ENCODE data around the gene EID2.

EID2 gene

GRCh38 chr19:39539518-39540332 lies at the start of gene EID2:
TSS of gene EID2 (minus strand) at chr19:39540161. CDS start at chr19:39540079, 82 bp downstream.
- H3K4me3 ChIP-seq (ENCODE audit: low read depth, low read length): peak within 1 kb of the TSS; percentile 83
- peak; percentile 88 for TF ChIP-seq CTCF (IDR thresholded peaks at IDR 0.05; ENCODE audit: borderline replicate concordance, insufficient read depth, low read depth, low read length)

- TF ChIP-seq CTCF (IDR thresholded peaks at IDR 0.05; ENCODE audit: borderline replicate concordance, insufficient read depth, low read depth, low read length): no peak
- no peak overlapping the region for H3K4me3 ChIP-seq (ENCODE audit: low read depth, low read length)
These were observed 48.1 kb upstream of the EID2 start for GRCh38 chr19:39588066-39588465.

- TF ChIP-seq CTCF (IDR thresholded peaks at IDR 0.05; ENCODE audit: borderline replicate concordance, insufficient read depth, low read depth, low read length): no peak
- H3K4me3 ChIP-seq (ENCODE audit: low read depth, low read length): no peak overlapping the region
These were observed 47.5 kb upstream of the EID2 start for GRCh38 chr19:39587496-39587895.

- no peak for TF ChIP-seq CTCF (IDR thresholded peaks at IDR 0.05; ENCODE audit: borderline replicate concordance, insufficient read depth, low read depth, low read length)
These were observed 43.1 kb upstream of the EID2 start for GRCh38 chr19:39582891-39583625.

GRCh38 chr19:39582442-39582841 lies 42.5 kb upstream of the EID2 start:
- no peak for TF ChIP-seq CTCF (IDR thresholded peaks at IDR 0.05; ENCODE audit: borderline replicate concordance, insufficient read depth, low read depth, low read length)

More at GRCh38 chr19:39582891-39583625, 43.1 kb upstream of the EID2 start:
- no peak overlapping the region for H3K4me3 ChIP-seq (ENCODE audit: low read depth, low read length)

GRCh38 chr19:39568604-39569003 lies 28.6 kb upstream of the EID2 start:
- H3K4me3 ChIP-seq (ENCODE audit: low read depth, low read length): no peak overlapping the region
- no peak for TF ChIP-seq CTCF (IDR thresholded peaks at IDR 0.05; ENCODE audit: borderline replicate concordance, insufficient read depth, low read depth, low read length)

More at GRCh38 chr19:39582442-39582841, 42.5 kb upstream of the EID2 start:
- H3K4me3 ChIP-seq (ENCODE audit: low read depth, low read length): no peak overlapping the region
